Measurements from ENCODE around the gene PREB. TPM values are rescaled to one million over a fixed set of nuclear protein-coding genes. Genes with fewer than 3 reads are reported as not detected.

Gene PREB
- total and polyA plus RNA-seq, 2 donors (not counting 3 experiments of a cell fraction or from before 2014, with no cell fraction given): 47.2 to 73.3 TPM

DNA sequence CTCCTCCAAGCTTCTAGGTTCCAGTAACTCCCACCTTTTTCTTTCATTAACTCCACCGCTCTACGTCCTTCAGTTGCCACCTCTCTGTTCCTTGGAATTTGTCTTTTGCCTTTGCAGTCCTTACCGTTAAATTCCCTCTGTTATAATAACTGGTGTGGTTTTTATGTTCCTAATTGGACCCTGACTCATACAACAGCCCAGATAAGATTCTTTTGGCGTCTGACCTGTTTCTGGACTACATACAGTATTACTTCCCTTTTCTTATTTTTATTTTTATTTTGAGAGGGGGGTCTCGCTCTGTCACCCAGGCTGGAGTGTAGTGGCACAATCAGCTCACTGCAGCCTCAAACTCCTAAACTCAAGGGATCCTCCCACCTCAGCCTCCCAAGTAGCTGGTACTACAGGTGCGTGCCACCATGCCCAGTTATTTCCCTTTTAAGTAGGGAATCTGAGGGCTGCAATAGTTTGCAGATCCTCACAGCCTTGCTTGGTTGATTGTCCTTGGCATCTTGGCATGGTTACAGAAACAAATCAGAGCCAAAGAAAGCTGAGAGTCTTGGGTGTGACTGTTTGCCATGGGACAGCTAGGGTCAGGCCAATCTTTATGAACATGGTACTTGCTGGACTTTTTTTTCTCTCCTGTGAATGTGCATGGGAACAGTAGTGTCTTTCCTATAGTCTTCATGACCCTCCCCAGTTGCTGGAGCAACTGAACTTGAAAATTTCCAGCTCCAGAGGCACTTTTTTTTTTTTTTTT, 36.3 kb upstream of the PREB start:
- TF ChIP-seq POLR2AphosphoS5 (IDR thresholded peaks at IDR 0.05; ENCODE audit: insufficient read depth, low read depth, low read length) (no peak), CTCF (IDR thresholded peaks at IDR 0.05; ENCODE audit: extremely low read depth in 1 of 2, insufficient read depth in 1 of 2, low read depth in 1 of 2, low read length in 2 of 2) (no peak), FOS (IDR thresholded peaks at IDR 0.05; ENCODE audit: borderline replicate concordance, insufficient read depth, low read length) (no peak), GATA2 (IDR thresholded peaks at IDR 0.05; ENCODE audit: insufficient read depth, insufficient read length, low read depth, low read length) (no peak), JUN (IDR thresholded peaks at IDR 0.05; ENCODE audit: borderline replicate concordance, insufficient read depth, insufficient read length, low read depth) (no peak), MYC (IDR thresholded peaks at IDR 0.05; ENCODE audit: low read depth, low read length) (no peak), POLR2A (IDR thresholded peaks at IDR 0.05; ENCODE audit: low read depth, low read length) (no peak), EZH2 (IDR thresholded peaks at IDR 0.05; ENCODE audit: borderline replicate concordance, low read depth, low read length, severe bottlenecking) (no peak)
- TF ChIP-seq, protein P1, sequence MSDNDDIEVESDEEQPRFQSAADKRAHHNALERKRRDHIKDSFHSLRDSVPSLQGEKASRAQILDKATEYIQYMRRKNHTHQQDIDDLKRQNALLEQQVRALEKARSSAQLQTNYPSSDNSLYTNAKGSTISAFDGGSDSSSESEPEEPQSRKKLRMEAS (IDR thresholded peaks at IDR 0.05; ENCODE audit: insufficient read depth, insufficient read length): no peak
- Histone ChIP-seq H3K4me1 (ENCODE audit: control insufficient read depth, extremely low read depth, insufficient read depth, low read length) (no peaks in the 10 kb centered on the region), H3K27me3 (ENCODE audit: control insufficient read depth in 2 of 2, insufficient read depth in 2 of 2, low read length in 2 of 2) (peaks cover 24 to 34% of the 10 kb centered on the region in 2 experiments), H4K20me1 (replicated peaks; ENCODE audit: control insufficient read depth, extremely low read depth, insufficient read depth, low read length) (no peaks in the 10 kb centered on the region), H3K79me2 (ENCODE audit: control insufficient read depth, insufficient read depth, low read length) (no peaks in the 10 kb centered on the region), H3K36me3 (ENCODE audit: control insufficient read depth in 2 of 2, extremely low read depth in 1 of 2, insufficient read depth in 2 of 2, low read length in 2 of 2) (no peaks in the 10 kb centered on the region), H3K27ac (ENCODE audit: insufficient read depth, low read depth, low read length) (no peak overlapping the region), H3K4me2 (ENCODE audit: insufficient read depth, low read length) (no peak overlapping the region), H3K9me3 (replicated peaks; ENCODE audit: control insufficient read depth, insufficient read depth, low read length) (no peaks in the 10 kb centered on the region), H3K4me3 (replicated peaks in 1 of 3; ENCODE audit: insufficient read depth in 1 of 3, low read depth in 1 of 3, low read length in 3 of 3) (no peak overlapping the region), H3K9me1 (replicated peaks; ENCODE audit: control insufficient read depth, extremely low read depth, insufficient read depth, low read length) (no peaks in the 10 kb centered on the region), H3K9ac (replicated peaks; ENCODE audit: extremely low read depth, insufficient read depth, low read length) (no peak overlapping the region), H2AFZ (ENCODE audit: low read depth, low read length) (no peak overlapping the region)
- CTCF ChIA-PET: interaction anchor here (1.0 to 3.7 kb wide), 16 partner anchors 11 to 132 kb away, joined by 3 to 38 read pairs (median 8); partner anchors contain the start of genes PREB and SLC30A3
- no peak for FAIRE-seq
- POLR2A ChIA-PET: no interaction called here
- BruUV-seq (replicated peaks): no TSS peak
- no peak for DNase-seq (ENCODE audit: low read depth, low spot score)
- intact Hi-C loops (cut with micrococcal nuclease) (loop anchor here (5.0 kb wide), 1 partner anchor 73 kb away; no protein-coding TSS in a partner anchor), dilution Hi-C loops (cut with MboI; ENCODE audit: extremely low pct_ligation_motif_present, low sequenced_read_pairs) (no loop called here)
